Activated T-cell treated with anti-CD3 and anti-CD28 coated beads, Interleukin-2, amount 50 U/mL, for 4 hours (primary cell): ENCODE data around the gene PAK2. TPM values are rescaled to one million over a fixed set of nuclear protein-coding genes. Genes with fewer than 3 reads are reported as not detected.
"Not testable (repeated sequence)": the region's sequence is repeated elsewhere in the genome, so short reads cannot be mapped to it uniquely, and the experiment has no call there.

Experiments
- ATAC-seq, 2 donors: fragments of 200-7000 bp; cut with Tn5 transposase; one replicate each; pipeline ENCODE4 v1.10.0; 2021
- DNase-seq: peaks from one replicate; pipeline ENCODE4 v3.0.0-alpha.2; 2020
- H3K27me3 Mint-ChIP-seq: one replicate; pipeline ENCODE4 v1.8.0; 2021; ENCODE audit warnings: low read depth, mixed read lengths
- H3K36me3 Mint-ChIP-seq: one replicate; pipeline ENCODE4 v1.8.0; 2022; ENCODE audit warnings: mixed read lengths; ENCODE audit not compliant: insufficient read depth
- H3K4me1 Mint-ChIP-seq: one replicate; pipeline ENCODE4 v1.8.0; 2021; ENCODE audit warnings: low read depth, mixed read lengths
- H3K4me3 Mint-ChIP-seq: one replicate; pipeline ENCODE4 v1.8.0; 2021; ENCODE audit warnings: mild to moderate bottlenecking, moderate library complexity, mixed read lengths
- H3K9me3 Mint-ChIP-seq: one replicate; pipeline ENCODE4 v1.8.0; 2021; ENCODE audit warnings: mixed read lengths
- total RNA-seq, 3 donors: library from RNA; stranded (reverse); gene quantifications; one replicate each; pipeline ENCODE4 v1.2.1, GENCODE V29; 2021

PAK2 gene
- total RNA-seq, 3 donors from 2014 or later, result 60.1 to 71.1 (median 65.8) TPM

- H3K27me3 Mint-ChIP-seq, H3K4me3 Mint-ChIP-seq, H3K4me1 Mint-ChIP-seq, DNase-seq, H3K9me3 Mint-ChIP-seq, ATAC-seq: not testable (repeated sequence)
- H3K36me3 Mint-ChIP-seq, result peaks cover 13% of the 10 kb centered on the region
These were observed 90.0 kb downstream of the PAK2 start for GRCh38 chr3:196829651-196830050.

DNA sequence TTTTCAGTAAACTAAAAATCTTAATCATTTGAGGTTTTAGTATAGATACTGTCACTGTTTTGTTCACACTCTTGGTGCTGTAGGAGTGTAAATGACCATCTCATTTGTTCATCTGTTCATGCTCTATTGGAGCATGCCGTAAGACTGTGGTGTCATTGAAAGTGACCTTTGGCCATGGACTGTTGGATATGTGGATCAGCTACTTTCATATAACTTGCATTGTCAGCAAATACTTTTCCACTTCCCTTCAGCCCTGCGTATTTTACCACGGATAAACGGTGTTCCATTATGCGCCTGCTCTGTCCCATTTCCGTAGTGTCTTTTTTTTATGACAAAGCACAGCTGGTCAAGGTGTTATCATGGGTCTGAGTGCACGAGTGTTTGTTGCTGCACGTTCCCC is 95.4 kb downstream of the PAK2 start:
- Mint-ChIP-seq H3K36me3 (peaks cover 3% of the 10 kb centered on the region), H3K27me3 (no peaks in the 10 kb centered on the region), H3K4me3 (no peak overlapping the region), H3K9me3 (no peaks in the 10 kb centered on the region), H3K4me1 (no peaks in the 10 kb centered on the region)
- DNase-seq, result no peak
- ATAC-seq, result no peak

DNA sequence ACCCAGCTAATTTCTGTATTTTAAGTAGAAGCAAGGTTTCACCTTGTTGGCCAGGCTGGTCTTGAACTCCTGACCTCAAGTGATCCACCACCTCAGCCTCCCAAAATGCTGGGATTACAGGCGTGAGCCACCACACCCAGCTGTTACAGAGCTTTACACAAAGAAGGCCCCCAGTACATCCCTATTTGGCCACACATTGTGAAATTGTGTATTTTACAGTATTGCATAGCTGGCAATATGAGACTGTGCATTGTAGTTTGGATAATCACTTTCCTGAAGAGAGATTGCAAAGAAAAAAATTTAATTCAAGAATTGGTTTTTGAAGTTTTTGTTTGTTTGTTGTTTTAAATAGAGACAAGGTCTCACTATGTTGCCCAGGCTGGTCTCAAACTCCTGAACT is 97.0 kb downstream of the PAK2 start:
- not testable (repeated sequence) for H3K9me3 Mint-ChIP-seq, H3K36me3 Mint-ChIP-seq, H3K4me1 Mint-ChIP-seq, H3K27me3 Mint-ChIP-seq, ATAC-seq, DNase-seq, H3K4me3 Mint-ChIP-seq

DNA sequence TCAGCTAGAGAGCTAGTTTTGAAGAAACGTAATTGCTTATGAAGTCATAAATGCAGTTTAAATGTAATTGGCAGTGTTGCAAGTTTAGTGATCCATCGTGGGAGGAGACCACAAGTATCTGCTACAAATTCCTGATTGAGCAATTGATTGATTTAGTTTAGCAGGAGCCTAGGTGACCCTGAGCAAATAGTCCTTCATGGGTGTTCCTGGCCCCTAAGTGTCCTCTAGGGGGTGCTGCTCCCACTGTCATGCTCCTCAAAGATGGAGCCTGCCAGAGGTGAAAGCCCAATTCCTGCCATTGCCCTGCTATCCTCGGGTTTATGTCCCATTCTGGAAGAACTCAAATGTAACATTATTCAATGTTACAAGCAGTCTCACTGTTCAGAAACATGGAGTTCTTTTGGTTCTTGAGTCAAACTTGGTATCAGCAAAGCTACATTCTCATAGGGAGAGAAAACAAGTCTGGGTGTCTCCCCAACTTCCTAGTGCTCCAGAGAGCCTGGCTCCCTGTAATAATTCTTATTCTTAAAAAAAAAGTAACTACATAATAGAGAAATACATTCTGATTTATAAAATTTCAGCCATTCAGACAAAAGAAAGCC is 98.3 kb downstream of the PAK2 start:
- Mint-ChIP-seq H3K27me3 (no peaks in the 10 kb centered on the region), H3K4me1 (no peaks in the 10 kb centered on the region), H3K36me3 (no peaks in the 10 kb centered on the region), H3K4me3 (no peak overlapping the region), H3K9me3 (no peaks in the 10 kb centered on the region)
- peak; percentile 95 to 96 for ATAC-seq
- DNase-seq, result peak; percentile 67

GRCh38 chr3:196839351-196839750 is 99.7 kb downstream of the PAK2 start:
- not testable (repeated sequence) for H3K36me3 Mint-ChIP-seq, H3K27me3 Mint-ChIP-seq, ATAC-seq, H3K4me3 Mint-ChIP-seq, DNase-seq, H3K9me3 Mint-ChIP-seq, H3K4me1 Mint-ChIP-seq

DNA sequence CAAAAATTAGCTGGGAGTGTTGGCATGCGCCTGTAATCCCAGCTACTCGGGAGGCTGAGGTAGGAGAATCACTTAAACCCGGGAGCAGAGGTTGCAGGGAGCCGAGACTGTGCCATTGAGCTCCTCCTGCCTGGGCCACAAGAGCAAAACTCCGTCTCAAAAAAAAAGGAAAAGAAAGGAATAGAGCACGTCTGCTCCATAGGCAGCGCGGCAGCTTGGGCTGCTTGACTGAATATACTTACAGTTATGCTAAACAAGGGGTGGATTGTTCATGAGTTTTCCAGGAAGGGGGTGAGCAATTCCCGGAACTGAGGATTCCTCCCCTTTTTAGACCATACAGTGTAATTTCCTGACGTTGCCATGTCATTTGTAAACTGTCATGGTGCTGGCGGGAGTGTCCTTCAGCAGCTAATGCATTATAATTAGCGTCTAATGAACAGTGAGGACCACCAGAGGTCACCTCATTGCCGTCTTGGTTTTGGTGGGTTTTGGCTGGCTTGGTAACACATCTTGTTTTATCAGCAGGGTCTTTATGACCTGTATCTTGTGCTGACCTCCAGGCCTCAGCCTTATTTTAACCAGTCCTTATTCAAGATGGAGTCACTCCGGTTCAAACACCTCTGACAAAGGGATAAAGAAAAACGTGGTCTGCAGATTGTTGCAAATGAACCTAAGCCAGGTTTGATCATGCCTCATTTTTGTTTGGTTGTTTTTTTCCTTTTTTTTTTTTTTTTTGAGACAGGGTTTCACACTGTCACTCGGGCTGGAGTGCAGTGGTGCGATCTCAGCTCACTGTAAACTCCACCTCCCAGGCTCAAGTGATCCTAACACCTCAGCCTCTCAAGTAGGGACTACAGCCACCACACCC is 103.1 kb downstream of the PAK2 start:
- no peaks in the 10 kb centered on the region for H3K9me3 Mint-ChIP-seq
- no peaks in the 10 kb centered on the region for H3K4me1 Mint-ChIP-seq
- H3K27me3 Mint-ChIP-seq, result no peaks in the 10 kb centered on the region
- H3K4me3 Mint-ChIP-seq, result no peak overlapping the region
- H3K36me3 Mint-ChIP-seq, result no peaks in the 10 kb centered on the region
- ATAC-seq, result no peak
- DNase-seq, result no peak

DNA sequence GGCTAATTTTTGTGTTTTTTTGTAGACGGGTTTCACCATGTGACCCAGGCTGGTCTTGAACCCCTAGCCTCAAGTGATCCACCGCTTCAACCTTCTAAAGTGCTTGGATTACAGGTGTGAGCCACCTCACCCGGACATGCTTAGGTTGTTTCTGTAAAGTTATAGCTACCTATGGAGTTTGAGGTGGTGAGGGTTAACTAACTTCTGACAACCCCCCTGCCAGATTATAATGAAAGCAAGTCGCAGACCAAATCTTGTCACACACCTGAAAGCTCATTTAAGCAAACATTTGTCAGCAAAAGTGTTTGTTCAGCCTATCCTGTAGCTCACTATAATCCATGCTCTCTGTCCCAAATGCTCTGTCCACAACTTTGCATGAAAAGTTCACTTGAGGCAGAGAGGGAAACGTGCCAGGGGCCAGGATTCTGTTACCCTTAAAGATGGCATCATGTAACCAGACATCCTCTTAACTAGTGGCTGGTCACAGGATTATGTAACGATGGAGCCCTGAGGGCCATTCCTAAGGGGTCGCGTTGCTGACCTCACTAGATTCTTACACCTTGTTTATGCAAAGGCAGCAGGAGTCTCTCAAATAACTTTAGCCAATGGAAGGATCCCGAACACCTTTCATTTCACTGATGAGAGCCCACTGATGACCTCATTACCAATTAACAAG is 103.9 kb downstream of the PAK2 start:
- no peaks in the 10 kb centered on the region for H3K36me3 Mint-ChIP-seq
- no peaks in the 10 kb centered on the region for H3K4me1 Mint-ChIP-seq
- no peaks in the 10 kb centered on the region for H3K9me3 Mint-ChIP-seq
- H3K27me3 Mint-ChIP-seq, result no peaks in the 10 kb centered on the region
- no peak overlapping the region for H3K4me3 Mint-ChIP-seq
- no peak for ATAC-seq
- no peak for DNase-seq

DNA sequence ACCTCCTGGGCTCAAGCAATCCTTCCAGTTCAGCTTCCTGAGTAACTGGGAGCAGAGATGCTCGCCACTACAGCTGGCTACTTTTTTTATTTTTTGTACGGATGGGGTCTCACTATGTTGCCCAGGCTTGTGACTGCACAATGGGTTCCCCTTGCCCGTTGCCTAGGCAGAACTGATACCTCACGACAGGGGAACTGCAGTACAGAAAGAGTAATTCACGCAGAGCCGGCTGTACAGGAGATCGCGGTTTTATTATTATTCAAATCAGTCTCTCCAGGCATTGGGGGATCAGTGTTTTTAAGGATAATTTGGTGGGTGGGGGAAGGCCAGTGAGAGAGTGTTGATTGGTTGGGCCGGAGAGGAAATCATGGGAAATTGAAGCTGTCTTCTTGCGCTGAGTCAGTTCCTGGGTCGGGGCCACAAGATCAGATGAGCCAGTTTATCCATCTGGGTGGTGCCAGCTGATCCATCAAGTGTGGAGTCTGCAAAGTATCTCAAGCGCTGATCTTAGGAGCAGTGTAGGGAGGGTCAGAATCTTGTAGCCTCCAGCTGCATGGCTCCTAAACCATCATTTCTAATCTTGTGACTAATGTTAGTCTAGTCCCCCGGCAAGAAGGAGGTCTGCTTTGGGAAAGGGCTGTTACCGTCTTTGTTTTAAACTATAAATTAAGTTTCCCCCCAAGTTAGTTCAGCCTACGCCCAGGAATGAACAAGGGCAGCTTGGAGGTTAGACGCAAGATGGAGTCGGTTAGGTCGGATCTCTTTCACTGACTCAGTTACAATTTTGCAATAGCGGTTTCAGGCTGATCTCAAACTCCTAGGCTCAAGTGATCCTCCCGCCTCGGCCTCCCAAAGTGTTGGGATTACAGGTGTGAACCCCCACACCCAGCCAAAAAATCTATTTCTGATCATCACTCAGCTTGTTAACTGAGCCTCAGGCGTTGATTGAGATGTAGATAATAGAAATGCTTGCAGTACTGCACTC is 104.9 kb downstream of the PAK2 start:
- ATAC-seq, H3K4me3 Mint-ChIP-seq: not testable (repeated sequence)

DNA sequence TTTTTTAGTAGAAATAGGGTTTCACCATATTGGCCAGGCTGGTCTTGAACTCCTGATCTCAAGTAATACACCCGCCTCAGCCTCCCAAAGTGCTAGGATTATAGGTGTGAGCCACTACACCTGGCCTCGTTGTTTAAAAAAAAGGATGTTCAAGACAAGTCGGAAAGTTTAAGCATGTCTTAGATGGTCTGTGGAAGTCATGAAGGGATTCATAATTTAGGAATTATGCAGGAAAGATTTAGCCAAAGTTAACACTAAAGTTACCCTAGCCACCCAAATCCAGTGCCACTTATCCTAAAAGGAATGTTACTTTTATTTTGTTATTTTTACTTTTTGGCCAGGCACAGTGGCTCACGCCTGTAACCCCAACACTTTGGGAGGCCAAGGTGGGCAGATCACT is 108.7 kb downstream of the PAK2 start:
- ATAC-seq, H3K4me1 Mint-ChIP-seq, H3K36me3 Mint-ChIP-seq, H3K9me3 Mint-ChIP-seq, DNase-seq, H3K27me3 Mint-ChIP-seq, H3K4me3 Mint-ChIP-seq: not testable (repeated sequence)

More for the DNA sequence above, 104.9 kb downstream of the PAK2 start:
- H3K27me3 Mint-ChIP-seq, DNase-seq, H3K9me3 Mint-ChIP-seq, H3K36me3 Mint-ChIP-seq, H3K4me1 Mint-ChIP-seq: not testable (repeated sequence)

DNA sequence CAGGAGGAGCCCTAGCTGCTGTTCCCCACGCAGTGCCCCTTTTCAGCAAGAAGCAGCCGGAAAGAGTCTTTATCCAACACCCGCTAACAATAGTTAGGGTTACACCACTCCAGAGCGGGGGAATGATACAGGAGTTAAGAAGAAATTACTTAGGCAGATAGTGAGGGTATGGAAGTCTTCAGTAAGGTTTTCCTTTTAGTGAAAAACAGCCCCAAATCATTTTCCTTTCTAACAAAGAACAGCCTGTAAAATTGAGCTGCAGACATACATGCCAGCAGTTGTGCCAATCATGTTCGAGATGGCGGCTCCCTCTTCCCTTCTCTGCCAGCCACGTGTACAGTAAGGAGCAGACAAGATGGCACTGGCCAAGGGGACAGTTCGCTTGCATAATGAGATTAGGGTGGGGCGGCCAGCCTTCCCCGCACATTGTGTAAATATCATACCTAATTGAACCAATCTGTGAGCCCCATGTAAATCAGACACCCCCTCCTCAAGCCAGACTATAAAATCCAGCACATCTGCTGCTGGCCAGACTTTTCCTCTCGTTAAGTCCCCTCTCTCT is 109.6 kb downstream of the PAK2 start:
- no peaks in the 10 kb centered on the region for H3K4me1 Mint-ChIP-seq
- no peaks in the 10 kb centered on the region for H3K9me3 Mint-ChIP-seq
- ATAC-seq (no peak), DNase-seq (no peak)
- H3K36me3 Mint-ChIP-seq, result no peaks in the 10 kb centered on the region
- peaks cover 3% of the 10 kb centered on the region for H3K27me3 Mint-ChIP-seq
- no peak overlapping the region for H3K4me3 Mint-ChIP-seq

DNA sequence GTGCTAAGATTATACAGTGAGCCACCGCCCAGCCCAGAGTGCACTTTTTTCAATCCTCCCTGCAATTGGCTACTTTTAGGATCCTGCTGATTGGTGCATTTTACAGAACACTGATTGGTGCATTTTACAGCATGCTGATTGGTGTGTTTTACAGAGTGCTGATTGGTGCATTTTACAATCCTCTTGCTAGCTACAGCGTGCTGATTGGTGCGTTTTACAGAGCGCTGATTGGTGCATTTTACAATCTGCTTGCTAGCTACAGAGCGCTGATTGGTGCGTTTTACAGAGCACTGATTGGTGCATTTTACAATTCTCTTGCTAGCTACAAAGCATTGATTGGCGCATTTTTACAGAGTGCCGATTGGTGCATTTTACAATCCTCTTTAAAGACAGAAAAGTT is 123.3 kb downstream of the PAK2 start:
- not testable (repeated sequence) for H3K27me3 Mint-ChIP-seq, H3K9me3 Mint-ChIP-seq, H3K4me1 Mint-ChIP-seq, ATAC-seq, H3K4me3 Mint-ChIP-seq, DNase-seq, H3K36me3 Mint-ChIP-seq

DNA sequence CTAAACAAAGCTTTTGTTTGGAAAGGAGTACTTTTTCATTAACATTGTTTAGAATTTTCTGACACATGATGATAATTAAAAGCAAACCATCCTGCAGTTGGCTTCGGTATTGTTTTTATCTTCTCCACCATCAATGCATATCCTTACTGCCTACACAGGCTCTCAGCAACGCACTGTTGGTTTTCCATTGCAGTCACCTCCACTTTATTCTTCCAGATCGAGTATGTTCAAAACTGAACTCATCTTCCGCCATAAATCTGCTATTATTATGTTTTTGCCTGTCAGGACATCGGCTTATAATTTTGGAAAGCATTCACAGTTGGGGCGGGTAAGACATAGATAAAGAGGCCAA is 127.5 kb downstream of the PAK2 start:
- Mint-ChIP-seq H3K27me3 (no peaks in the 10 kb centered on the region), H3K9me3 (no peaks in the 10 kb centered on the region), H3K4me3 (peak overlapping the region; percentile 84), H3K36me3 (peaks cover 1% of the 10 kb centered on the region), H3K4me1 (peaks cover 22% of the 10 kb centered on the region)
- ATAC-seq, result no peak
- DNase-seq, result no peak

GRCh38 chr3:196867507-196868296 is 128.0 kb downstream of the PAK2 start, which contains the start of gene SENP5:
SENP5 (plus strand) TSS chr3:196867920; CDS start chr3:196885182, 17,262 bp downstream.
- peak within 1 kb of the TSS; percentile 96 for H3K4me3 Mint-ChIP-seq
- peaks cover 23% of the 10 kb centered on the region for H3K4me1 Mint-ChIP-seq
- DNase-seq (peak; percentile 85), ATAC-seq (peak; percentile 96)
- no peaks in the 10 kb centered on the region for H3K27me3 Mint-ChIP-seq
- peaks cover 3% of the 10 kb centered on the region for H3K36me3 Mint-ChIP-seq
- H3K9me3 Mint-ChIP-seq, result no peaks in the 10 kb centered on the region
